ENCODE results near the gene MGA. TPM values are rescaled to one million over a fixed set of nuclear protein-coding genes. Genes with fewer than 3 reads are reported as not detected.

Gene MGA
- total RNA-seq, 2 donors from 2014 or later, result 33.5 to 36.1 TPM

DNA sequence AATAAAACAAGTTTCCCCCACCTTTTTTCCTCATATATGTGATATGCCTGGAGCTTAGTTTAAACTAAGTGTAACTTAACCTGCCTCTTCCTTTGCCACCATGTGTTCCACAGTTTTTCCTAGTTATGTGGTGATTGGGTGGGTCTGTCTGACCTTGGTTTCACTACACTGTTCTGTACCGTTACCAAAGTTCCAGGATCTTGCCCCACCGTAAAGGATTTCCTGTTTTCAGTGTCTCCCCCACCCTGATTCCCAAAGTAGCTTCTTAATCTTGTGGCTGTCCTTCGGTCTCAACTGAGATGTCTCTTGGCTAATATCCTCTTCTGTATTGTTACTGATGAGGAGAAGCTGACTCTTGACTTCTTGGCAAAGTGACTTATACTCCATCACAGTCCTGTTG is 6.4 kb upstream of the MGA start:
- intact Hi-C loops (cut with DNase I), result no loop called here
- DNase-seq (ENCODE audit: low spot score), result no peak

DNA sequence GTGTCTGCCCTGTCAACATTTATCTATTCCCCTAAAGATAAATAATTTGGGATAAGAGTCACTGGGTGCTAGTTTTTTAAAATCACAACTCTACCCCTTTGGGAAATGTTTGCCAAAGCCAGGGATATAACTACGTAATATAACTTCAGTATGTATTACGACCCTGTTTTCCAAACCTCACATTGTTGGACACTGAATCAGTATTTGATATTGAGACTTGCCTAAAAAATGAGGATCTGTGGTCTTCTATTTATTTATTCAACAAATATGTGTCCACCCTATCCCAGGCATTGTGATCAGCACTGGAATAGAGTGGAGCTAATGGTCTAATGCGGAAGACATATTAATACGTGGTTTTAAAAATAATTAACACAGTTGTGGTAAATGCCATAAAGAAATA is 4.5 kb upstream of the MGA start:
- DNase-seq (ENCODE audit: low spot score), result no peak
- intact Hi-C loops (cut with DNase I), result no loop called here

DNA sequence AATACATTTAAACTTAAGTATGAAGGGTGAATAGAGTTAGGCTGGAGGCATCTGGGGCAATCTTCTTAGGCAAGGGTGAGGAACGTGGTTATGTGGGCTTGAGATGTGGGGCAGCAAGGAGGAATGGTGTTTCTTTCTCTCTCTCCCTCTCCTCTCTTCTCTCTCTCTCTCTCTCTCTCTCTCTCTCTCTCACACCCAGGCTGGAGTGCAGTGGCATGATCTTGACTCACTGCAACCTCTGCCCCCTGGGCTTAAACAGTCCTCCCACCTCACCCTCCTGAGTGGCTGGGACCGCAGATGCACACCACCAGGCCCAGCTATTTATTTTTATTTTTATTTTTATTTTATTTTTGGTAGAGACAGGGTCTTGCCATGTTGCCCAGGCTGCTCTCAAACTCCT is 4.0 kb upstream of the MGA start:
- intact Hi-C loops (cut with DNase I), result no loop called here
- DNase-seq (ENCODE audit: low spot score), result no peak

DNA sequence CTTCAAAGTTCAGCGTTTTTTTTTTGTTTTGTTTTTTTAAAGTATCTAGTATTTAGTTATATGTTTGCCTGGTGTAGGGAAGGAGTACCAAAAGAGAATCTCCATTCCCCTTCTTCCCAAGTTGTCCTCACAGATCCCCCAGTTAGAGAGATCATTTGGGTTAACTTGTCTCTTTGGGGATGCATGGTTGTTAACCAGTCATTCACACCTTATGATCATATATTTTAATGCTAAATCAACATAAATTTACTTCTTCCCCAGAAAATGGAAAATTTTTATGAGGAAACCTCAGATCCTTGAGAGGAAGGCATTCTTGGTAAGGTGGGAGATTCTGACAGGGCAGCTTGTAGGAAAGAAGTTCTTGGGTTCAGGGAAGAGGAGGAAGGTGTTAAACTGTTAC is 1.5 kb upstream of the MGA start:
- DNase-seq (ENCODE audit: low spot score), result no peak
- intact Hi-C loops (cut with DNase I), result no loop called here

DNA sequence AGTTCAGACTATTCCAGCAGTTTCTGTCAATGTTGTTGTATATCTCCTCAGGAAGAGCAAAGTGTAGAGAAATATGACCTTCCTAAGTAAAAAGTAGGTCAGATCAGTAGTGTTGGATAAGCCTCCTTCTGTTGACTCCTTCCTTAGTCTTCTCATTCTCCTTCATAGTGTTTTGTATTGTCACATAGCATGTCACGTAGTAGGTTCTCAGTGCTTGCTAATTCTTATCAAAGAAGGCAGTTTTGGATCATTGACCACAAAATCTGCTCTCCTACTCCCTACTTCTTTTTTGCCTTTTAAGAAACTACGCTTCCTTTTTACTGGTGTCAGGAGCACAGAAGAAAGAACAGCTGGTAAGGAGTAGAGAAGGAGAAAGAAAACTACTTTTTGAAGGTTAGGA is 1.0 kb upstream of the MGA start:
- DNase-seq (ENCODE audit: low spot score), result no peak
- intact Hi-C loops (cut with DNase I), result no loop called here

DNA sequence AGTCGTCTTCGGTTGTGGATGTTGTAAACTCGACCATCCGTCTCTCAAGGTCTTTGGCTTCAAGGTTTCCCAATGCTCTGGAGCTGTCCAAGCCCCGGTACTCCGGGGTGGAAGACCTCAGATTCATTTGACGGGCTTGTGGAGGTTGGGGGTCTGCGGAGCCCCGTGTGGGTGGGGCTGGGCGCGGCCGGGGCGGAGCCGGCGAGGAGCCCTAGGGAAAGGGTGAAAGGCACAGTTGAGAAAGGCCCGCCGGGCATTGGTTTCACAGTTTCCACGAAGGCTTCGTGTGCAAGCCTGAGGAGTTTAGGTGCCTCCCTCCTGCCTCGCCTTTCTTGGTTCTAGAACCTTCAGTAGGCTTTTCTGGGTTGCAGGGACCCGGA is 360 bp upstream of the MGA start:
- DNase-seq (ENCODE audit: low spot score), result no peak
- intact Hi-C loops (cut with DNase I), result no loop called here

DNA sequence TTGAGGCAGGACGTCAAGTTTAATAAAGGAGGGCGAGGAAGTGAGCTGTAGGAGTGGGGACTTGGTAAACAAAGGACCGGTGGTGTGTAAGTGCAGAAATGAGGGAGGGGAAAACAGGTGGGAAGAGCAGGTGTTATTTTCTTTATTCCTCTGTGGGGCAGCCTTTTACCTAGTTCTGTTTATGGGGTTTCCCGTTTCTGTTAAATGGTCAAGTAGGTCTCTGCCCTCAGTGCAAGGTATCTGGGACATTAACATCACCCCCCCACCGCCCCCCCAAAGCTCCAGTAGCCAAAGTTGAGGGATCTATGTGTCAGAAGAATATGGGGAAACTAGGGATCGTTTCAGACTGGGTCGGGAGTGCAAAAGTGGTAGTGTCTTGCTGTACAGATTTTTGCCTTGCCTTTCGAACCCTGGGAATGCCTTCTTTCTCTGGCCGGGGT is 893 bp downstream of the MGA start:
- intact Hi-C loops (cut with DNase I), result no loop called here
- DNase-seq (ENCODE audit: low spot score), result no peak

DNA sequence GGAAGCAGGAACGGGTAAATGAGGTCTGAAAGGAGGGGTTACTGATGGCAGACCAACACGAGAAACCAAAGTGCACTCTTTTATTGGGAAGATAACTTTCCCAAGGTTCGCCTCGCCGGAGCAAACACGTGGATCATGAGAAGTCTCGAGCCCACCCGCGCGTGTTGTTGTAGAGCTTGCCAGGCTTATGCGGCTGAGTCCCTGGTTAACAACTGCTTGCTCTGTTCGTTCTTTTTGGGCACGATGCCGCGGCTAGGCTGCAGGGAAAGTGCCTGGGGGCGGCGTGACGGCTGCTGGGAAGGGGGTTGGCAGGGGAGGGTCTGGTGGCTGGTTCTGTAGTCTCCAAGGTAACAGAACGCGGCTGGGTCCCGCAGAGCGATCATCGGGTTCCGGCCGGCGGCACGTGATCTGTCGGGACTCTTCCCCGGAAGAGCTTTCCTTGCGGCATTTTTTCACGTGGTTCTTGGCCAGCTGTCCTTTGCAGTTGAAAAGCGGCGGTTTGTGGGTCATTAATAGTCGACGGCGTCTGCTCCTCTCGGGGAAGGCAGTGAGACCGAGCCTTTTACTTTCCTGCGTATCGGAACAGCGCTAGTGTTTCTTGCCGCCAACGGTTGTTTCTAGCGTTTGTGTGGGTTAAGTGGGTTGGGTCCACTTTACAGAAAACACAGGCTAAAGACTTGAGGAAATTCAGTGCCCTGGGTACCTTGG is 1.5 kb downstream of the MGA start:
- intact Hi-C loops (cut with DNase I), result no loop called here
- peak; percentile 94 for DNase-seq (ENCODE audit: low spot score)

DNA sequence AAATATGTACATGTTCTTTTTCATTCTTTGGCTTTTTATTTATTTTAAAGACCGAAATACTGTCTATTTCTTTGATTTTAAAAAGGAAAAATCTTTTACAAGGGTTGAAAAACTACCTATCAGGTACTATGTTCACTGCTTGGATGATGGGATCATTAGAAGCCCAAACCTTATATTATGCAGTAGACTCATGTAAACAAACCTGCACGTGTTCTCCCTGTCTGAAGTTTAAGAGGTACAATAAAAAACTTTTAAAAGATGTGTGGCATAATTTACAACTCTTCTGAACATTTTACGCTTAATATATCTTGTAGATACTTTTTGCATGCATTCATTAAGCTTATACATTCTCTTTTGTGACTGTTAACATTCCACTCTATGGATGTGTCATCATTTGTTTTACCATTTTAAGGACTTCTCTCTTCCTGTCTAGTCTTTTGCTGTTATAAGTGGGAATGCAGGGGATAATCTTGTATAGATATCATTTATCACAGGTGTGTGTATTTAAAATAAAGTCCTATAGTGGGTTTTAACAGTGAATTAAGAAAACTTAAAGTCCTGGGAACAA is 6.2 kb downstream of the MGA start:
- intact Hi-C loops (cut with DNase I), result no loop called here
- no peak for DNase-seq (ENCODE audit: low spot score)

DNA sequence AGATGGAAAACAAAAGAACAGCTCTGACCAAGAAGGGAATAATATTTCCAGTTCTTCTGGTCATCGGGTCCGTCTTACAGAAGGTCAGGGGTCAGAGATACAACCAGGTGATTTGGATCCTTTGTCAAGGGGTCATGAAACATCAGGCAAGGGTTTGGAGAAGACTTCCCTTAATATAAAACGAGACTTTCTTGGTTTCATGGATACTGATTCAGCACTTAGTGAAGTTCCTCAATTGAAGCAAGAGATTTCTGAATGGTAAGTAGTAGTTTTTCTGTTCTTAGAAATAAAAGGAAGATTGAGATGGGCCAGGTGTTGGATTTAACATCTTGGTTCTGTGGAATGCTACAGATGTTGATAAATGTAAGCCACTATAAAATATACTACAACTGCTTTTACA is 9.5 kb downstream of the MGA start:
- DNase-seq (ENCODE audit: low spot score), result no peak
- intact Hi-C loops (cut with DNase I), result no loop called here

DNA sequence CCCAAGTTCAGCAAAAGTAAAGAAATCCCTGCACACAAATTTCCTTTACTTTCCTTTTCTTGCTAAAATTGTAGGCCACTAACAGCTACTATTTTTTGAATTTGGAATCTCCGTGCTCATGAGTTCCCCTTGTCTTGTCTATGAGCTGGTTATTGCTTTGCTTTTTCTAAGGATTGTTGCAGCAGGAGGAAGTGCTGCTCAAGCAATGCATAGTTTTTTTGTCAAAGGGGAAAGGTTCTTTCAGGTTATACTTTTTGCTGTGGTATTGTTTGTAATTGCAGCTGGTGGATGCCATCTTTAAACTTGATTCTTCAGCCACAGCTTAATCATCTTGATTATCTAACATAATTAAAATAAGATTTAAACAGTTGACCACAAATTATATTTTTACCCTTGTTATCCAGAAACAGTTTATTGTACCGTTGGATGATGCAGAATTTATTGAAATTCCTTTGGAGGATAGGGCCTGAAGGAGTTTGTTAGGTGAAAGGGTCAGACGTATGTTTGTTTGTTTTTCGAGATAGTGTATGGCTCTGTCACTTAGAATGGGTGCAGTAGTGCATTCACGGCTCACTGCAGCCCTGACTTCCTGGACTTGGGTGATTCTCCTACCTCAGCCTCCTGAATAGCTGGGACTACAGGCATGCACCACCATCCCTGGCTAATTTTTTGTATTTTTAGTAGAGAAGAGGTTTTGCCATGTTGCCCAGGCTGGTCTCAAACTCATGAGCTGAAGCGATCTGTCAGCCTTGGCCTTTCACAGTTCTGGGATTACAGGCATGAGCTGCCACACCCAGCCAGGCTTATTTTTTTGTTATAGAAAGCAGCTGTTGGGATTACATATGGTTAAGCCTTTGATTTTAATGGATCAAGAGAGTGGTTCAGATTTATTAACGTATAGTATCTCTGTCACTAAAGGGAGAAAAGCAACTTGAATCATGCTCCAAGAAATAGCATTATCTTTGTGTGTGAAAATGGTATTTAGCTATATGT is 11.7 kb downstream of the MGA start:
- intact Hi-C loops (cut with DNase I), result no loop called here
- DNase-seq (ENCODE audit: low spot score), result no peak

DNA sequence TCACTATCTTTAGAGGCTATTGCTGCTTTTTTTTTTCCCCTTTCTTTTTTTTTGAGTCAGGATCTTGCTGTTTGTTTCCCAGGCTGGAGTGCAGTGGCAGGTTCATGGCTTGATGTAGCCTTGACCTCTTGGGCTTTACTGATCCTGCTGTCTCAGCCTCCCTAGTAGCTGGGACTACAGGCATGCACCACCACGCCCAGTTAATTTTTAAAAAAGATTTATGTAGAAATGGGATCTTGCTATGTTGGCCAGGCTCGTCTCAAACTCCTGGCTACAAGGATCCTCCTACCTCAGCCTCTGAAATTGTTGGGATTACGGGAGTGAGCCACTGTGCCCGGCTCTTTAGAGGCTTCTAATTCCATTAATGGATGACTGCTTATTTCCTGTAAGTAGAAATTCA is 15.1 kb downstream of the MGA start:
- intact Hi-C loops (cut with DNase I), result loop anchor here in 1 of 2 donors (2.0 kb wide), 1 partner anchor 19 kb away; no protein-coding TSS in a partner anchor
- DNase-seq (ENCODE audit: low spot score), result no peak

DNA sequence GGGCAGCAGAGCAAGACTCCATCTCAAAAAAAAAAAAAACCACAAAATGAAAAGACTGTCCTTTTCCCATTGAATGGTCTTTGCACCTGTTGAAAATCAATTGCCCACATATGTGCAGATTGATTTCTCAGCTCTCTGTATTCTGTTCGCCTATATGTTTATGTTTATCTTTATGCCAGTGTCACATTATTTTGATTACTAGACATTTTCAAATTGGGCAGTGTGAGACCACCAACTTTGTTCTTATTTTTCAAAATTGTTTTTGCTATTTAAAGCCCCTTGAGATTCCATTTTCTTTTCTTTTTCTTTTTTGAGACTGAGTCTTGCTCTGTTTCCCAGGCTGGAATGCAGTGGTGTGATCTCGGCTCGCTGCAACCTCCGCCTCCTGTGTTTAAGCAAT is 18.5 kb downstream of the MGA start:
- intact Hi-C loops (cut with DNase I), result no loop called here
- no peak for DNase-seq (ENCODE audit: low spot score)

DNA sequence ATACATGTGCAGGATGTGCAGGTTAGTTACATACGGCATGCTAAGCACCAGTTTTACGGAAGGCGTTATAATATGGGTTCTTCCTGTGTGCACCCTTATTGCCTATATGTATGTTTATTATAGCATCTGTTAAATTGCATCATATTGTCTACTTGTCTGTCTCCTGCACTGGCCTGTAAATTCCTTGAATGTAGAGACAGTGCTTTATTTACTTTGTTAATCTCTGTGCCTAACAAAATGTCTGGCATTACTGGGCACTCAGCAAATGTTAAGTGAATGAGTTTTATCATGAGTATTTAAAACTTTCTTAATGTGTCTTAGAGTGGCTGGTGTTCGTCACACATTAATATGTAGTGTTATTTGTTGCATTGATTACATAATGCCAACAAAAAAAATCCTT is 23.8 kb downstream of the MGA start:
- DNase-seq (ENCODE audit: low spot score), result no peak
- intact Hi-C loops (cut with DNase I), result no loop called here

DNA sequence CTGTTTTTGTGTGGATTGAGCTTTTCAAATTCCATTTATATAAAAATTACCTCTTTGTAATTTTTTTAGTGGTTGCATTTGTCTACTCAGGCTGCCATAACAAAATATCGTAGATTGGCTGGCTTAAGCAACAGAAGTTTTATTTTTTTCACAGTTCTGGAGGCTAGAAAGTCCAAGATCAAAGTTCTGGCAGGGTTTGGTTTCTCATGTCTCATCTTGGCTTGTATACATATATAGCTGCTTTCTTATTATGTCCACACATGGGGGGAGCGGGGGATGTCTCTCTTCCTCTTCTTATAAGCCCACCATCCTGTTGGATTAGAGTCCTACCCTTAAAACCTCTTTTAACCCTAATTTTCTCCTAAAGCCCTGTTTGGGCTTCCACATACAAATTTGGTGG is 28.5 kb downstream of the MGA start:
- intact Hi-C loops (cut with DNase I), result no loop called here
- DNase-seq (ENCODE audit: low spot score), result no peak

DNA sequence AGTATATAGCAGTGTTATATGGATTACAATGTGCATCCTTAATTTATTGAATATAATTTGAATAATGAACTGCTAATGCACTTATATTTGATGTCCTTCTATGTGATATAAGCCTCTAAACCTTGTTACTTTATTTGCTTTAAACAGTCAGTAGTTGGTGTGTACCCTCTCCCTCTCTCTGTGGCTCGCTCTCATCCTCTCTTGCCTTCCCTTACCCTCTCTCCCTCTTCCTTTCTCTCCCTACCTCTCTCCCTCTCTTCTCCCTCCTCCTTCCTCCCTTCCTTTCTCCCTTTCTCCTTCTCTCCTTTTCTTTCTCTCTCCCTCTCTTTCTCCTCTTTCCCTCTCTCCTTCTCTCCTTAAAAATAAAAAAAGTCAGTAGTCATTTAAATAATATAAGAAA is 28.9 kb downstream of the MGA start:
- intact Hi-C loops (cut with DNase I), result no loop called here
- DNase-seq (ENCODE audit: low spot score), result no peak

DNA sequence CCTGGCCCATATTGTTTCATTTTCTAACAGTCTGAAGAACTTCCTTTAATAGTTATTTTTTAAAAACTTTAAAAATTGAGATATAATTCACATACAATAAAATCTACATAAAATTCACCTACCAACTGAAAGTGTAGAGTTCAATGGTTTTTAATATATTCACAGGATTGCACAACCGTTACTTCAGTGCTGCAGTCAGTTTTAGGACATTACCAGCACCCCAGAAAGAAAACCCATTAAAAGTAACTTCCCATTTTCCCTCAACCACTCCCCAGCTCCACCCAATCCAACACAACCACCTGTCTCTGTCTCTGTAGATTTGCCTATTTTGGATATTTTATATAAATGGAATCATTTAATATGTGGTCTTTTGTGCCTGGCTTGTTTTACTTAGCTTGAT is 29.6 kb downstream of the MGA start:
- no peak for DNase-seq (ENCODE audit: low spot score)
- intact Hi-C loops (cut with DNase I), result no loop called here

DNA sequence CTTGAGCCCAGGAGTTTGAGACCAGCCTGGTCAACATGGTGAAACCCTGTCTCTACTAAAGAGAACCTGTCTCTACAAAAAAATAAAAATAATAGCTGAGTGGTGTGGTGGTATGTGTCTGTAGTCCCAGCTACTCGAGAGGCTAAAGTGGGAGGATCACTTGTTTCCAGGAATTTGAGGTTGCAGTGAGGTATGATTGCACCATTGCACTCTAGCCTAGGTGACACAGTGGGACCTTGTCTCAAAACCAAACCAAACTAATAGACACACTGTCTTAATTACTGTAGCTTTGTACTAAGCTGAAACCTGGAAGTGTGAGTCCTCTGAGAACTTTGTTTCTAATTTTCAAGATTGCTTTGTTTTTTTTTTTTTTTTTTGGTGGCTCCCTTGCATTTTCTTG is 30.4 kb downstream of the MGA start:
- no peak for DNase-seq (ENCODE audit: low spot score)
- intact Hi-C loops (cut with DNase I), result no loop called here

DNA sequence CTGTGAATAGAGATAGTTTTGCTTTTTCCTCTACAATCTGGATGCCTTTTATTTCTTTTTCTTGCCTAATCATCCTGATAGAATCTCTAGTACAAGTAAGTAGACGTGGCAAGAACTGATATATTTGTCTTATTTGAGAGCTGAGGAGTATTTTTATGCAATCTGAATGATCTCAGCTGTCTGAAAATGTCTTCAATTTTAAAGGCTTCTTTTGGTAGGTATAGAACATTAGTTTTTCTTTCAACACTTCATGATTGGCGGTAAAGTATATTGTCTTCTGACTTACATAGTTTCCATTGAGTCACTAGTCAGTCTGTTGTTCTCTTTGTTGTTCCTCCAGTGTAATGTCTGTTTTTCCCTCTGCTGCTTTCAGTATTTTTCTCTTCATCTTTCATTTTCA is 31.3 kb downstream of the MGA start:
- intact Hi-C loops (cut with DNase I), result no loop called here

DNA sequence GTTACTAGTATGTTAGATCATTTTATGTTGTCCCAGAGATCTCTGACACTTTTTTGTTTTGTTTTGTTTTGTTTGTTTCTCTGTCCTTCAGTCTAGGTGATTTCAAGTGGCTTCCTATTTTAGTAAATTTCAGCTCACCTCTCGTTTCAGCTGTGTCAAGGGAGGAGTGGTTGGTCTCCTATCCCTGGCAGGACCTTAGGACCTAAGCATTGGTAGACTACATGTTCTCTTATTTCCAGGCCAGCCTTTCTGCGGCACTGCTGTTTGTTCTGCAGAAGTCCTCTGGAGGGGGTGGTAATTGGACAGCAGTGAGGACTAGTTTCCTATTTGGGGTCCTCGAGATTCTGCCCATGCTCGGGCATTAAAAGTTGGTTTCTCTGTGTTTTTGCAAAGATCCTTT is 31.8 kb downstream of the MGA start:
- intact Hi-C loops (cut with DNase I), result no loop called here
- no peak for DNase-seq (ENCODE audit: low spot score)

More for the DNA sequence above, 31.3 kb downstream of the MGA start:
- DNase-seq (ENCODE audit: low spot score), result no peak
